ENCODE data around the gene EPHA7.
A peak's percentile ranks its signal among the peaks of the same experiment; 100 is the strongest.

Gene EPHA7

DNA sequence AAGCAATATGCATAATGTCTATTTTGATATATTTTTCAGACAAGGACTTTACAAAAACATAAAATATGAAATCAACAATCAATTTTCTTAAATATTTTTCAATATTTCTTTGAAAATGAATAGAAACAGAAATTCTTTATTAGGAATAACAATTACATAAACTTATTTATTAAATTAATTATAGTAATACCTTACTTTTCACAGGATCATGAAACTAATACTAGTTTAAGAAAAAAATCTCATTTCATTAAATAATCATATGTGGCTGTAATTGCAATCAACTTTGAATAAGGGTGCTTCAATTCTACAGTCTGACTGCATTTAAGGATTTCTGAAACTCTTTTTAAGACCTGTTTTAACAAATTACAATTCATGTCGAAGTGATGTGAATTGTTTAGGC, 26.6 kb downstream of the EPHA7 start:
- DNase-seq, result no peak

DNA sequence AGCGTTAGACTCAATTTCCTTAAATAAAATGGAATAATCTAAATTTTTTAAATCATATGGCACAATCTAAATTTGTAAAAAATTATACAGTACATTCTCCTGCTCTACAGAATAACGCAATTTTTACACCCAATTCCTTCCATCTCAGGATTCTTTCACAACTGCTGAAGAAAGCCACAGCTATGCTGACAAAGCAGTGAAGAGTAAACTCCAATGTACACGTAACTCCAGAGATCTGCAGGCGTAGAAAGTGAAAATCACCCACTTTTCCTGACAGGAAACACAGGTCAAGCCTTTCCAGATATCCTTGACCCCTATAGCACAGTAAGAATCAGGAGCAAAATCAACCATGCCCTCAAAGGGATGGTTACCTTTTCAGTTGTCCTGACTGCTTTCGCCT, 27.4 kb downstream of the EPHA7 start:
- no peak for DNase-seq

DNA sequence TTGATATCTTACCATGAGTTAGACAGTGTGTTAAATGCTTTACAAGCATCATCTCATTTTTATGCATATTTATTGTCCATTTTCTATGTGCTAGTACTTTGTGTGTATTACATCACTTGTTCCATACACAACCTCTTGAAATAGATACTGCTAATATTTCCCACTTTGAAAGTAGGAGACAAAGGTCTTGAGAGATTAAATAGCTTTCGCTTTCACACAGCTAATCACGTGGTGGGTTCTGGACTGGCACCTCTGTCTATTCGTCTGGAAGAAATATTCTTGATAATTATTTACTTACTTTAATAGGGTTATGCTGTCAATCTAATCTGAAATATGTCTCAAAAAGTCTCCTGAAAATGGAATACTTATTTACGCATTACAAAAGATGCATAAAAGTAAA, 30.2 kb downstream of the EPHA7 start:
- no peak for DNase-seq

DNA sequence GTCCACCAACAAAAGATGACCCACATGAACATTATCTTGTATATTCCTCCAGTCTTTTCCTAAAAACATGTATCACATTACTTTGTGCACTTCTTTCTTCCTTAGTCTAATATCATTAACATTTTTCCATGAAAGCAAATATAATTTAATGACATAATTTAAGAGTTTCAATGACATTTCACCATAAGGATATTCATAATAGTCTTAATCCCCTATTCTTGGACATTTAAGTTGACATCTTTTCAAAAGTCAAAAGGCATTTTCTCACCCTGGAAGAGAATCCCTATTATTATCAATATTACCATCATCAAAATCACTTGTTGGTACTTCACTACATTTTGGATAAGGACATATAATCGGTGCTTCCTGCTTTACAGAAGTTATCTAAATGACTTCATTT, 31.3 kb downstream of the EPHA7 start:
- DNase-seq, result no peak

DNA sequence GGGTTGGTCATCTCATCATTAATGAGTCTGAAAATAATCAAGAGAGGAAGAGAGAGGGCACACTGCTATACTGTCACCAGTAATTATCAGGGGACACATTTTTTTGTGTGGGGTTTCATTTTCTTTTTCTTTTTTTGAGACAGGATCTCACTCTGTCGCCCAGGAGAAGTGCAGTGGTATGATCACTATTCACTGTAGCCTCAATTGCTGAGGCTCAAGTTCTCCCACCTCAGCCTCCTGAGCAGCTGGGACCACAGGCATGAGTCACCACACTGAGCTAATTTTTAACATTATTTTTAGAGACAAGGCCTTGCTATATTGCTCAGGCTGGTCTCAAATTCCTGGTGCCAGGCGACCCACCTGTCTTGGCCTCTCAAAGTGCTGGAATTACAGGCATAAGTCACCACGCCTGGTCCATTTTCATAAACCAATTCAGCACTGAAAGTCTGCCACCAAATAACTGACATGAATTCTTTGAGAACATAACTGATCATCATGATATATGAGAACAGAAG, 43.3 kb downstream of the EPHA7 start:
- no peak for DNase-seq

DNA sequence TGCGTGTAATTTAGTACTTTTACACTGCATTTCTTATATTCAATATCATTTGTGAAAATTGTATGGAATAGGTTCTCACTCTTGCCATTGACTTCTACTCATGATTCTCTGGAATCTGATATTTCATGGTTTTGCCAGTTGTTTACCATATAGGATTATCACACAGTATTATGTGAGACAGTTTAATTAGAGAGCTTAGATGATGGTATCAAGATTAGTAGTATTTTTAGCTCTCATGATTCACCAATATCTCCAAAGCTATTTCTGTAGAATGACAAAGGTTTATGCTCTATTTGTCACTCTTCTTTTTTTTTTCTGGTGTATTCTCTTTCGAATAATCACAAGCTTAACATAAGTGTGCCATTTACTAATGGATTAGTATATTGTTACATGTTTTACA, 45.9 kb downstream of the EPHA7 start:
- DNase-seq, result no peak

DNA sequence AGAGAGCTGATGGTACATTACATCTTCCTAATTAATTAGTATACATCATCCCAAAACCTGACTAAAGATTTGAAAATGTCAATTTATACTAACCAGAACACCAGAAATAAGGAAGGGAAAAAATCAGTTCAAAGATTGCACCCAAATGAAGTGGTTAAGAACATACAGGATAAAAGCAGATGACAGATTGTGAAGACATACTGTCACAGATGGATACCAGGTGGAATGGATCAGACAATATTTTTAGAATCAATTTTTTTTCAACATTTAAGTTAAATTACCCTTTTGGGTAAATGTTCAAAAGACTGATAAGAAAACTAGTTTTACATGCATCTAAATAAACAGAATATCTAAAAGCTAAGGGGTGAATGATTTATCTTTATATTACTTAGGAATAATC, 47.6 kb downstream of the EPHA7 start:
- DNase-seq, result no peak

DNA sequence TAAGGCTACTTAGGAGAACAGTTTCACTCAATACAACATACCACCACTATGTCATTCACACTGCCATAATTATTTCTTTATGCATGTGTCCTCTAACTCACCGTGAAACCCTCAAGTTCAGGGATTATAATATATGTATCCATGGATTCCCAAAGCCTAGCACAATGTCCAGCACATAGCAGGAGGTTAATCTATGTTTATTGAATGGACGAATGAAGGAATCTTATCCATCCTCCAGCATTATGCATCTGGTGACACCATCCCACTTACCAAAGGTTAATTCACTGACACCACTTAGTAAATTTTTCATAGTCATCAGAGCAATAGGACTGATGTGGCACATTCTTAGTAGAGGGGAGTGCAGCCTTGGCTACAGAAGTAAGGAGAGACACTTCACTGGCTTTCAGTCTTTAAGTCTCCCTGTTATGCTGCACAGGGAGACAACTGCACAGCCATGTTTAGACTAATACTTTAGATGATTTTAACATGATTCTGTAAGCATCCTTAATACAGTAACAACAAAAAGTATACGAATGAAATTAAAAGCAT, 49.7 kb downstream of the EPHA7 start:
- DNase-seq, result no peak

DNA sequence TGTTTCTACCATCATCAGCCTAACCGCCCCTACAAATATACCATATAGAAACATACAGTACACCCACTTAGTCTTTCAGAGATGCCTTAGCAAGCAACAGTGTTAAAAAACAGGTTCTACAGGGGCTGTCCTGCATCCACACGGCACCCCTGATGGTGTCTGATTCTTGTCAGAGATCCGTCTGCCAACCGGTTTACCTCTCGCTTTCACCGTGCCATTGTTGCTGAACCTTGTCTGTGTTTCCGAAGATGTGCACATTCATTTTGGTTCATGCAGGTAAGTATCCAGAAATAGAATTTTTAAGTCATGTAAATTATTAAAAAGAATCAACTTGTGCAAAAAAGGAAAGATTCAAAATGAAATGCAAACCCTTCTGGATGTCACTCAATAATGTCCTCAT, 52.9 kb downstream of the EPHA7 start:
- no peak for DNase-seq

DNA sequence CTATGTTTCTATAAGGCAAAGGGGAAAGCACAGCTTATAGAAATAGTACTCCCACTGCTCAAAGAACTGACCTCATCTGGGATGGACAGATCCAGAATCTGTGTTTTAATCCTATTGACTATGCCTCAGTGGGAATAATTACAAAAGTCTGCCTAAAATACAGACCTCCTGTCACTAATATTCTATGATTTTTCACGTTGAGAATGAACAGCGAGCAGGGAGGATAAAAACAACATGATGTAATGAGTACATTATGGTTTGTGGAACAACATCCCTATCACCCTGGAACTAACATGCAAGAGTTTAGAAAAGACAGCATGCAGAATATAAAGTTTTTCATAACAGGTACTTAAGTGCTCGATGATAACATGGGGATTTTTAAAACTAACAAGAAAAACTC, 53.9 kb downstream of the EPHA7 start:
- no peak for DNase-seq

DNA sequence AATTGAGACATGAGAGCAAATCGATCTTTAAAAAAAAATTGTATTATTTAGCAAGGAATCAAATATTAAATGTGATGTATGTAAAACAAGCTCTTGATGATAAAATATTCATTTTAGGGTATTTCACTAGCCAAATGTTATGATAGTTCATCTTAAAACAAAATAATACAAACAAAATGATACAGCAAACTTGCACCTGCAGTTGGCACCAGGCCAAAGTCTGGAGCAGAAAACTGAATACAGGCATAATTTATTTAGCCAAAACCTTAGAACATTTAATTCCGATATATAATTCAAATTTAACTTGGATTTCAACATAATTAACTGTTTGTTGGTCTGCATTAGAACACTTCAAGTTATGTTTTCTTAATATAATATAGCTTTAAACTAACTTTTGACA, 60.9 kb downstream of the EPHA7 start:
- no peak for DNase-seq

DNA sequence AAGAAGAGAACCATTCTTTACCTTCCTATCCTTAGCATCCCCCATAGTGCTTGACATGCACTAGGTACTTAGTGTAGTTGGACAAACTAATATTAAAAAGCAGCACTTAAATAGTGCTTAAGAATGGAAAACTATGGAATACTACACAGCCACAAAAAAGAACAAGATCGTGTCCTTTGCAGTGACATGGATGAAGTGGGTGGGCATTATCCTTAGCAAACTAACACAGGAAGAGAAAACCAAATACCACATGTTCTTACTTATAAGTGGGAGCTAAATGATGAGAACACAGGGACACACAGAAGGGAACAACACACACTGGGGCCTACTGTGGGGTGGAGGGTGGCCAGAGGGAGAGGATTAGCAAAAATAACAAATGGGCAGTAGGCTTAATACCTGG, 66.8 kb downstream of the EPHA7 start:
- DNase-seq, result no peak

DNA sequence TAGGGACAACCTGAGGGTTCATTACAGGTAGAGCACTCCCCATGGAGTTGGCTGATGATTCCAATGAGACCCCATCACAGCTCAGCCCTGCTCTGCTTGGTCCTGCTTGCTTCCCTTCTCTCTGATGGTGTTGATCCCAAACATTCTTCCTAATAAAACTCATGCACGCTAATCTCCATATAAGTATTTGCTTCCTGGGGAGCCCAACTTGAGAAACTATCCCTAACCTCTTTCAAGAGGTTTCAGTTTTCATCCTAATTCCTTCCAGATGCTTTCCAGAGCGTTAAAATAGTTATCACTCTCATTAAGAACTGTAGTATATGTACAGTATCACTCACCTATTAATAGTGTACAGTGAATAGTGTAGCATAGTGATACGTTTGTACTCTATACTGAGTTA, 68.1 kb downstream of the EPHA7 start:
- no peak for DNase-seq

DNA sequence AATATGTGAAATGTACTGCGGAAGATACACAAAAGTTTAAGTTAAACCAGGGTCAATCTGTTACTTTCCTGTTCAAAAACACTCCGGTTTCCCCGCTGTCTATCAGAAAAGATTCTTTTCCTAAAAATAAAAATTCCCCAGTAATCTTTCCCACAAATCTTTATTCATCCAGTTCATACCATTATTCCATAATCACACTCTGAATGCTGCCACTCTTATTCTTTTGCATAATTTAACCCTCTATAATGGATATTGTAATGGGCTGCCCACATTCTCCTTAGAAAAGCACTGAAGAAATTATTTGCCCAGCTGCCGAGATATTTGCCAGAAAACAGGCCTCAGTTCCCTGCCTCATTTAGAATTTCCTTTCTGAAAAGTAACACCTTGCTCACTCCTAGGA, 68.6 kb downstream of the EPHA7 start:
- DNase-seq, result no peak

DNA sequence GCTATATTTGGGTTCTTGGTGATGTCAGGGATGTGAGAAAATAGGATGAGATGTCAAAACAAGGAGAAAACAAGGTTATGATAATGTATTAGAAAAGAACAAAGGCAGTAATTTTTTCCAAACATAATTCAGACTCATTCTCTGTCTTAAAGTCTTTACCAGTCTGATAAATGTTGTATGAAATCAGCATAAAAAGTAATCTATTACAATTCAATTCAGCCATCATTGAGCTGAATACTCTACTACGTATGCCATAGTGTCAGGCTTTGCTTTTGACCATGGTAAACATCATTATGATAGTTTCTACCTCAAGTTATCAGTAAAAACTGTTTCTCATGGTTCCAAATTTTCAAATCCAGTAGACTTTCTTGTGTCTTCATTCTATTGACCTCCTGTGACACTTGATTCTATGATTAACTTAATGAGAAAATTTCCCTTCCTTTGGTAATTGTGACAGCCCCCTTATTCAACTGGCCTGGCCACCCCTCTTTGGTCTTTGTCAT, 75.0 kb downstream of the EPHA7 start:
- no peak for DNase-seq

DNA sequence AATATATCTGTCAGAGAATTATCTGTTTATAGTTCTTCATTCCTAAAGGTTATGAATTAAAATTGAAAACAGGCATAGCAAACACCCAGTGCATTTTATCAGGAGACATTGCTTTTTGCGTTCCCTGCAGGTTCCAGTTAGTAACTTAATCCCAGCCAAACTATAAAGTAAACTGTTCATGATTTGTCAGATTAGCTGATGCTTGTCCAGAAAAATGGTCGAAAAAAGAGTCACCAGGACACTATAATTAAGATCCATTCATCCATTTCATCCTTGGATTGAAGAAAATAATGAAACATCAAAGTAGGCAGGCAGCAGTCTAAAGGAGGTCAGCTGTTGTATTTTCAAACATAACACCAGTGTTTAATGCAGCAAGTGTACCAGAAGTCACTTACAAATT, 75.9 kb downstream of the EPHA7 start:
- DNase-seq, result peak; percentile 21

DNA sequence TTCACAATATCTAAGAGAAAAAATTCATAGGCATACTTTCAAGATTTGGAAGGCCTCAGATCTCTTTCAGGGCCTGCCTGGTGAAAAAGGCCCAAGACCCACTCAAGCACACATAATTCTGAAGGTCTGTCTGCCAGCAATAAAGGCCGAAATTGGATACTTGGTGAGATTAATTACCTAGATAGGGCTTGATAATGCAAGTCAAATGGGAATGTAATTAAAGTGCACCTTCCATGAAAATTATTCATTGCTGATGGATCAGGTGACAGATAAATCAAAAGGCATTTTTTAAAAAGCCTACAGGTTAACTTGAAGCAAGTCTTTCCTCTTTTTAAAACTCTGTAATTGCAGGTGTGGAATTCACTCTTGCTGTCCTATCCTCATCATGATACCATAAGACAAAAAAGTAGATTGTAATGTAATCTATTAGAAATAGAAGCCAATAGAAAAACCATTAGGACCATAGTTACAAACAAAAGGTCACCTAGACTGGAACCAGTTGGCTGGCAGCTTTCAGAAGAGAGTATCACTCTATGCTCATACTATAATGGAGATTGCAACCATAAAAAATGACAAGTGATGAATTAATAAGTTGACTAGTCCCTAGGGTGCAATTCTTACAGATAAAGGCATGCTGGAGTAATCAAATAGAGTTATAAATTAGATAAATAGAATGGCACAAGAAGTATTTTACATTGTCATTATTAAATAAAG, 77.3 kb downstream of the EPHA7 start:
- DNase-seq, result peak; percentile 61

DNA sequence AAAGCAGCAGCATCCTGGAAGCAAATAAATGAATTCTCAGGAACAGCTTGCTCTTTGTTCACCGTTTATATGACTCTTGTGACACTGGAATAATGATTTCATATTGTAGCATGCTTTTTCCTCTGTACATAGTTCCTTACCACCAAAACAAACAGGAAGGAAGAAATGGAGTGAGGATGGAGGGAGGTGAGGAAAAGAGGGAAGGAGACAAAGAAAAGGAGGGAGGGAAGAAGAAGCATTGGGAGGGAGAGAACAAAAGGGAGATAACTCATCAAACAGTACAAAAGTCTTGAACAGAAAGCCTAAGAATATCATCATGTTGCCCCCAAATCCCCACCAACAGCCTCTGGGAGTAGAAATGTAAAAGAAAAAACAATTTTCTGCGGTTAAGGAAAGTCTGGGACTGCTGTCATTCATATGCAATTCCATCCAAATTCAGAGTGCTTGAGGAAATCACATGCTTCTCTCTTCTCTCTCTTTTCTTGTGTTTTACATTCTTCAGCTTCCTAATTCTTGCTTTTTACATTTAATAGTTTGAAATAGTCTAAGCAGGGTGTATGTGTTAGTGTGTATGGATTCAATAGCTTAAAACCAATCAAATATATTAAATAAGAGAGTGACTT, 81.5 kb downstream of the EPHA7 start:
- DNase-seq, result no peak

DNA sequence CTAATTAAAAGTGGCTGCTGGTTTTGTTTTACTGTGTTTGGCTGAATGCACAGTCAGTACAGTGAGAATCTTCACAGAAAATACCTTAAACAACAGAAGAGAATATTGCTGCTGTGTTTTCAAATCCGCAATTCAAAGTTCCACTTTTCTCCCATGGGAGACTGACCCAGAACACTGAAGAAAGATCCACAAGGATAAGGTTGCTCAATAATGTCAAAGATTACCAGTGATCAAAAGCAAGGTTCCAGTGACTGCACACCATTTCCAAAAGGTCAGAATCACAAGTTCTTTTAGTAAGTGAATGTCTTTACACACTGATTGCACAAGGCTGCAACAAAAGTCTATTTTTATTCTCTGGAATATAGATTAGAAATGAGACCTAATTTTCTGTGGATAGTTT, 82.3 kb downstream of the EPHA7 start:
- no peak for DNase-seq

DNA sequence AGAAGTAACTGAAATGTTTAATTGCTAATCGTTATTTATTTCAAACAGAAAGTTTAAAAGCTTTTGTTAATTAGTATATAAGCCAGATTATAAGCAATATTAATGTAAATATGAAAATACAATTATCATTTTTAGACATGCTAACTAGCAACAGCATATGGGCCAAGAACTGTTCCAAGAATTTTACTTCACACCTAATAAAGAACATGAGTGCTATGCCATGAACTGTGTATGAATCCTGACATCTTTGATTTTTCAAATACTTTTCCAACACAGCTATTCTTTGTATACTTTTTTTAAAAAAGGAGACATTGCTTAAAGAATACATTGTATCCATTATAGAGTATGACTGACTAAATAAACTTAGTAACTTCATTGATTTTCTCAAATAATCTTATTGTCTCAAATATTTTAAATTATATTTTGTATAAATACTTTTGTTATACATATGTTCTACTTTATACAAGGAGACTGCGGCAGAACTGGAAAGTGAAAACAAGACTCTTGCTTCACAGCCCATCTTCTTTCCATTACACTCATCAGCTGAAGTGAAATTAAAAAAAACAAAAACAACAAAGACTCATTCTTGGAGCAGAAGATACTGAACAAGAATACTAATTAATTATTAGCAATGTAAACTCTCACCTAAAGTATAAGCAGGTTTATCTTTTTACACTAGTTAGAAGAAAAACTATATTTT, 89.9 kb downstream of the EPHA7 start:
- no peak for DNase-seq

DNA sequence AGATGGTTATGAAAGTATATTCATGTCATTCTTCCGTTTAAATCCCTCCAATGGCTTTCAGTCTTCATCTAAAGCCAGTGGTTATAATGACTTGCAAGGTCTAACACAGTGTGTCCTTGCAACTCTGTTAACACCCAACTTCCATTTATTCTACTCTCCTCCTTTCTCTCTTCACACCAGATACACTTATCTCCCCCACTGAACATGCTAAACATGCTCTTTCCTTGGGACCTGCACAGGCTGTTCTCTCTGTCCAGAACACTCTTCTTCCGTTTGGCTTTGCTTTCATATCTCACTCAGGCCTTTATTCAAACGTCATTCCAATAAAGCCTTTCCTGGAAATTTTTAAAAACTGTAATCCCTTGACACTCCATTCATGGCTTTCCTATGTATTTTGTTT, 91.5 kb downstream of the EPHA7 start:
- no peak for DNase-seq

DNA sequence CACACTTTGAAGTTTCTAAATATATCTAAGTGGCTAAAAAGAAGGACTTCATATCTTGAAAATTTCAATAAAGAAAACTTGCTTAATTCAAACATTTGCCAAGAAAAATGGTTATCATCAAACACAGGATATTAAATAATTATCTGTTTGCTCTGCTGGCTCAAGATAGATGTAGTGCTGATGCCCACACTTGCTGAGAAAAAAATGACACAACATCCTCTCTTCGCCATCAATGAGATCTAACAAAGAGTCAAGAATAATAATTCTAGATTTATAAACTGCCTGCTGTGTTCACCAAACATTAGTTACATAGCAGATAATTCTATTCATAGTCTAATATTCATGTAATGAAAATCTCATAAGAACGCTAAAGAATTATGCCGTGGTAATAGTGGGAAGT, 93.6 kb downstream of the EPHA7 start:
- no peak for DNase-seq

DNA sequence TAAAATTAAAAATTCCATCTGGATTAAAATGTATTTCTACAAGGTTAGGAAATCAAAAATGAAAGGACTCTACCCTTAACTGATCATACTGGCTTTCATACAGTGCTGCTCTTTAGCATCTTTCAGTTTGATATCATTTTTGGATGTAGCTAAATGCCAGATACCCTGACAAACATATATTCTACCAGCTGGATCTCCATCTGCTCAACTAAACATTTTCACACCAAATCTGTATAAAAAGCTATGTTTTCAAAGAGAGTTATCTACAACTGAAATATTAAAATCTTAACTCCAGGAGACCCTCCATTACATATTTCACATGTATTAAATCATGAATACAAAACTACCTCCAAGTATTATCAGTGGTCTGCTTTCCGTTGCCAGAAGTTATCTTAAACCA, 95.7 kb downstream of the EPHA7 start:
- DNase-seq, result no peak

DNA sequence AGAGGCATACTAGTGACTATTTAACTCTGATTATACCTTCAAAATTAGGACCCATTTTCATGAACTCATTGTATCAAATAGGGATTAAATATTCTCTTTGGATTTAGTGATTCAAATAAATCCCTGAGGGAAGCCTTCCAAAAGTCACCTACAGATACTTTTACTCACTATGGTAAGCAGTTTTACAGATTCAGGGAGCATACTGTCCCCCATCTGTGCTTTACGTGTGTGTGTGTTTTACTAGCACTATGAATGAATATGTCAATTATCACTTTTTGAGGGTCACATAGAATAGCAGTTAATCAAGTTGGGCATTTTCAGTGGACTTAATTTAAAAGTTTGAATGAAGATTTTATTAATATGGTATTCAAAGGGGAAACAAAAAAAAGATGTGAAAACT, 96.7 kb downstream of the EPHA7 start:
- DNase-seq, result no peak
